Lower lobe of right lung (tissue), 2 donors: Measurements from ENCODE around the gene JAZF1. TPM values are rescaled to one million over a fixed set of nuclear protein-coding genes. Genes with fewer than 3 reads are reported as not detected.

ENCODE experiments used
- ATAC-seq, 2 donors: fragments of 200-7000 bp; cut with Tn5 transposase; one replicate each; pipeline ENCODE4 v1.9.1; 2020 to 2022; ENCODE audit warnings: mild to moderate bottlenecking in 2 of 2, moderate library complexity in 2 of 2
- DNase-seq: peaks from one replicate; pipeline ENCODE4 v3.0.0-alpha.2; 2020
- H3K27ac ChIP-seq: fragments of 200-600 bp; one replicate; pipeline ENCODE4 v1.8.0; 2022
- H3K27me3 ChIP-seq: fragments of 200-600 bp; one replicate; pipeline ENCODE4 v1.8.0; 2022; ENCODE audit warnings: low read depth
- H3K36me3 ChIP-seq: fragments of 200-600 bp; one replicate; pipeline ENCODE4 v1.8.0; 2022; ENCODE audit warnings: mild to moderate bottlenecking
- H3K4me1 ChIP-seq: fragments of 200-600 bp; one replicate; pipeline ENCODE4 v1.8.0; 2022
- H3K4me3 ChIP-seq: fragments of 200-600 bp; one replicate; pipeline ENCODE4 v1.8.0; 2022; ENCODE audit warnings: mild to moderate bottlenecking
- H3K9me3 ChIP-seq: fragments of 200-600 bp; one replicate; pipeline ENCODE4 v1.8.0; 2022
- intact Hi-C: fragments of 100-400 bp; cut with DNase I; formaldehyde crosslinking; loops from one replicate; pipeline ENCODE4 v1.11.0; 2022
- total RNA-seq: library from RNA; stranded (reverse); fragmentation: NEBNext Ultra II Directional; extraction: Animal tissue kit (Norgen Biotek cat#: 25700); gene quantifications from one replicate; pipeline ENCODE4 v1.2.1, GENCODE V29; 2021
- TF ChIP-seq, protein P1 (sequence below): fragments of 200-600 bp; IDR thresholded peaks from one replicate; pipeline ENCODE4 v1.8.0; 2022; ENCODE audit warnings: antibody characterized with exemption, mild to moderate bottlenecking
- donor health status: DM: no; HTN: yes; CAD: no; lungs with severe emphysema.

The JAZF1 gene
- total RNA-seq, 1 donor from 2014 or later, result 19.4 TPM

DNA sequence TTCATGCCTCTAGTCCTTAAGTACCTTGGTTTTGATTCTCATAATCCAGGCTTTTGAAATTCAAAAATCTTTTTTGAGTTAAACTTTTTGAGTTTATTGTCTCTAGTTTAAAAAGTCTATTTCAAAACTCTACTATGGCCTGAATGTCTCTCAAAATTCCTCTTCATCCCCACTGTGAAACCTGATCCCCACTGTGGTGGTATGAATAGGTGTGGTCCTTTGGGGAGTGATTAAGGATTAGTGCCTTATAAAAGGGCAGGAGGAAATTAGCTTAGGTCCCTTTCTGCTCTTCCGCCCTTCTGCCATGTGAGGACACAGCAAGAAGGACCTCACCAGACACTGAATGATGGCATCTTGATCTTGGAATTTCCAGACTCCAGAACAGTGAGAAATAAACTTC is 44.1 kb upstream of the JAZF1 start:
- ATAC-seq (no peak), DNase-seq (no peak)
- Histone ChIP-seq H3K4me1 (no peaks in the 10 kb centered on the region), H3K36me3 (no peaks in the 10 kb centered on the region), H3K4me3 (no peak overlapping the region), H3K27me3 (no peaks in the 10 kb centered on the region), H3K27ac (no peak overlapping the region), H3K9me3 (no peaks in the 10 kb centered on the region)
- TF ChIP-seq, protein P1, sequence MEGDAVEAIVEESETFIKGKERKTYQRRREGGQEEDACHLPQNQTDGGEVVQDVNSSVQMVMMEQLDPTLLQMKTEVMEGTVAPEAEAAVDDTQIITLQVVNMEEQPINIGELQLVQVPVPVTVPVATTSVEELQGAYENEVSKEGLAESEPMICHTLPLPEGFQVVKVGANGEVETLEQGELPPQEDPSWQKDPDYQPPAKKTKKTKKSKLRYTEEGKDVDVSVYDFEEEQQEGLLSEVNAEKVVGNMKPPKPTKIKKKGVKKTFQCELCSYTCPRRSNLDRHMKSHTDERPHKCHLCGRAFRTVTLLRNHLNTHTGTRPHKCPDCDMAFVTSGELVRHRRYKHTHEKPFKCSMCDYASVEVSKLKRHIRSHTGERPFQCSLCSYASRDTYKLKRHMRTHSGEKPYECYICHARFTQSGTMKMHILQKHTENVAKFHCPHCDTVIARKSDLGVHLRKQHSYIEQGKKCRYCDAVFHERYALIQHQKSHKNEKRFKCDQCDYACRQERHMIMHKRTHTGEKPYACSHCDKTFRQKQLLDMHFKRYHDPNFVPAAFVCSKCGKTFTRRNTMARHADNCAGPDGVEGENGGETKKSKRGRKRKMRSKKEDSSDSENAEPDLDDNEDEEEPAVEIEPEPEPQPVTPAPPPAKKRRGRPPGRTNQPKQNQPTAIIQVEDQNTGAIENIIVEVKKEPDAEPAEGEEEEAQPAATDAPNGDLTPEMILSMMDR, result no peak
- intact Hi-C loops, result no loop called here

DNA sequence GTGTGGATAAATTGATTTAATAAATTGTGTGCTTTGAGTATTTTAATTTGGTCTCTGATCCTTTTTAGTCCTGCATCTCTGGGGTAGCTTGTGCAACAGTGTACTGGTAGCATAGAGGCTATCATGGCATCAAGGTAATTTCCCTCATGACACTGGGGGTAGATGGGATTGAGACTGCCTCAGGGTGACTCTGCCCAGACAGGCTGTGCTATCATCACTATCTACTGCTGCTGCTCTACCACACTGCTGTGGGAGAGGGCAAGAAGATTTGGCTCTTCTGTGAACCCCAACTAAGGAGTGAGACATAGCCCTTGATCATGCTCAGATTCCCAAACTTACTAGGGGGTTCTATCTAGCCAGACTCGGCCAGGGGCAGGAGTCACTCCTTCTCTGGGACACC is 43.6 kb upstream of the JAZF1 start:
- ATAC-seq, result no peak
- intact Hi-C loops, result no loop called here
- TF ChIP-seq, protein P1, result no peak
- no peak overlapping the region for H3K4me3 ChIP-seq
- no peaks in the 10 kb centered on the region for H3K9me3 ChIP-seq
- H3K27me3 ChIP-seq, result no peaks in the 10 kb centered on the region
- no peaks in the 10 kb centered on the region for H3K4me1 ChIP-seq
- DNase-seq, result no peak
- H3K36me3 ChIP-seq, result no peaks in the 10 kb centered on the region
- no peak overlapping the region for H3K27ac ChIP-seq

DNA sequence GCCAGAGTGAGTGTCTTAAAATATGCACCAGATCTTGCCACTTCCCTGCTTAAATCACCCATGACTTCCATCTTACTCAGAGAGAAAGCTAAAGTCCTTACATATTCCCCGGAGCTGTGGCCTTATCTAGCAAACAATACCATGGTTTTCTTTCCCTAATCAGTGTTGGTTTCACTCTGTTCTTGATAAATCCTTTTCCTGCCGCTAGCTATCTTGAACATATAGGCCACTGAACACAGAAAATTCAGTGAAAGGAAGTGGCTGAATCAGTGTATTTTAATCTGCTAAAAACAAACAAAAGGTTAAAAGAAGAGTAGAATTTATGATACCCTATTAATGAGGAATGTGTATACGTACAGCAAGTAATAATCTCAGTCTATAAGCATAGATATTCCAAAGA is 42.0 kb upstream of the JAZF1 start:
- intact Hi-C loops, result no loop called here
- TF ChIP-seq, protein P1, result no peak
- H3K4me1 ChIP-seq, result no peaks in the 10 kb centered on the region
- ATAC-seq (no peak), DNase-seq (no peak)
- H3K27me3 ChIP-seq, result no peaks in the 10 kb centered on the region
- H3K9me3 ChIP-seq, result no peaks in the 10 kb centered on the region
- no peak overlapping the region for H3K4me3 ChIP-seq
- no peak overlapping the region for H3K27ac ChIP-seq
- H3K36me3 ChIP-seq, result no peaks in the 10 kb centered on the region

DNA sequence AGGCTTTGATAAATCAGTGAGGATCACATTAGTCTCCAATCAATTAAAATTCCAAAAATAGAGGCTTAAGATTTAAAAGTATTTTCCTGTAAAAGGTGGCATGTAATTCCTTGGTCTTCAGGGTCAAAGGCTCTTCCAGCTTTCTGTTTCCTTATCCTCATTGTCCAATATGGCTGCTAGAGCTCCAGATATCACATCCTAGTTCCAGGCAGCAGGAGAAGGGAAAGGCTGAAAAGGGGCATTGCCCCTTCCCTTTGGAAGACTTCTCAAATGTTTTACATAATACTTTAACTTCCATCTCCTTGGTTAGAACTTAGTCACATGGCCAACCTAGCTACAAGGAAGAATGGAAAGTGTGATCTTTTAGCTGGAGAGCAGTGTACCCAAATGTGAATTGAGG is 39.2 kb upstream of the JAZF1 start:
- Histone ChIP-seq H3K4me3 (no peak overlapping the region), H3K36me3 (no peaks in the 10 kb centered on the region), H3K27ac (no peak overlapping the region), H3K4me1 (no peaks in the 10 kb centered on the region), H3K9me3 (no peaks in the 10 kb centered on the region), H3K27me3 (no peaks in the 10 kb centered on the region)
- DNase-seq (no peak), ATAC-seq (no peak)
- TF ChIP-seq, protein P1, result no peak
- intact Hi-C loops, result no loop called here

DNA sequence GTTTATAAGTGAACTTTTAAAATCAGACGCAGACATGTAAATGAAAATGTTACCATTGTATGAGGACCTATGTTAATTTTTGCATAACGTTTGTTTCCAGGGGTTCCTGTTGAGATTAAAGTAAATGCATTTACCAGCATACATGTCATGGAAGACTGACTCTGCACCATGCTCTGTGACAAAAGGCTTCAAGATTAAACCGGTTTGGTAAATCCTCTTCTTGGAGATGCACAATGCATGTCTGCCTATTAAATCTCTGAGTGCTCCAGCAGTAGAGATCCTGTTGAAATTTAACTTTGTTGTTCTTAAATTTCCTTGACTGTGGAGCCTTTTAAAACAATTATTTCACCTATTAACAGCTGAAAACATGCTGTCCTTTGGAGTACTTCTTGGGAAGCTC is 36.5 kb upstream of the JAZF1 start:
- Histone ChIP-seq H3K9me3 (no peaks in the 10 kb centered on the region), H3K27ac (no peak overlapping the region), H3K36me3 (no peaks in the 10 kb centered on the region), H3K4me1 (no peaks in the 10 kb centered on the region), H3K27me3 (no peaks in the 10 kb centered on the region), H3K4me3 (no peak overlapping the region)
- TF ChIP-seq, protein P1, result no peak
- DNase-seq, result no peak
- no peak for ATAC-seq
- intact Hi-C loops, result no loop called here

DNA sequence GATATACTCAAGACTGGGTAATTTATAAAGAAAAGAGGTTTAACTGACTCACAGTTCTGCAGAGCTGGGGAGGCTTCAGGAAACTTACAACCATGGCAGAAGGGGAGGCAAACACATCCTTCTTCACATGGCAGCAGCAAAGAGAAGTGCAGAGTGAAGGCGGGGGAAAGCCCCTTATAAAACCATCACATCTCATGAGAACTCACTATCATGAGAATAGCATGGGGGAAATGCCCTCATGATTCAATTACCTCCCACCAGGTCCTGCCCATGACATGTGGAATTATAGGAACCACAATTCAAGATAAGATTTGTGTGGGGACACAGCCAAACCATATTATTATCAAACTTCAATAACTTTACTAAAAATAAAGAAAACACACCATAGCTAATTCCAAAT is 30.4 kb upstream of the JAZF1 start:
- H3K9me3 ChIP-seq, result no peaks in the 10 kb centered on the region
- ATAC-seq (no peak), DNase-seq (no peak)
- intact Hi-C loops, result no loop called here
- H3K4me1 ChIP-seq, result no peaks in the 10 kb centered on the region
- H3K36me3 ChIP-seq, result no peaks in the 10 kb centered on the region
- H3K4me3 ChIP-seq, result no peak overlapping the region
- TF ChIP-seq, protein P1, result no peak
- no peaks in the 10 kb centered on the region for H3K27me3 ChIP-seq
- no peak overlapping the region for H3K27ac ChIP-seq
